CD14-positive monocyte (primary cell): Measurements from ENCODE around the gene SH2B2. TPM values are rescaled to one million over a fixed set of nuclear protein-coding genes. Genes with fewer than 3 reads are reported as not detected.

ENCODE experiments used
- DNase-seq, 3 donors: peaks; one replicate each; pipeline ENCODE4 v3.0.0-alpha.2; 2011 to 2022
- H2AFZ ChIP-seq: 2 replicates; pipeline ENCODE4 v1.6.0; 2012; ENCODE audit warnings: mild to moderate bottlenecking, low read depth, low read length, inconsistent platforms; ENCODE audit not compliant: insufficient read depth, poor library complexity, severe bottlenecking
- H3K27ac ChIP-seq, 2 donors: 1 replicate in 1 of 2; 2 replicates in 1 of 2; pipeline ENCODE4 v1.5.1; 2012 to 2013; ENCODE audit warnings: low read length in 2 of 2, control low read depth in 1 of 2, inconsistent platforms in 1 of 2, low read depth in 1 of 2, mild to moderate bottlenecking in 1 of 2
- H3K27me3 ChIP-seq, 2 donors: one replicate each; pipeline versions ENCODE4 v1.6.0 to v1.6.1; 2011 to 2013; ENCODE audit warnings: low read length in 2 of 2; ENCODE audit not compliant: control insufficient read depth in 2 of 2, insufficient read depth in 2 of 2
- H3K36me3 ChIP-seq, 2 donors: replicated peaks in 1 of 2; 1 replicate in 1 of 2; 2 replicates in 1 of 2; pipeline versions ENCODE4 v1.5.1 to v1.6.1; 2012 to 2013; ENCODE audit warnings: low read length in 2 of 2, control low read depth in 1 of 2, inconsistent platforms in 1 of 2, mild to moderate bottlenecking in 1 of 2; ENCODE audit not compliant: insufficient read depth in 2 of 2, control insufficient read depth in 1 of 2
- H3K4me1 ChIP-seq, 2 donors: 1 replicate in 1 of 2; 2 replicates in 1 of 2; pipeline versions ENCODE4 v1.5.1 to v1.6.1; 2012 to 2013; ENCODE audit warnings: low read length in 2 of 2, control low read depth in 1 of 2, inconsistent platforms in 1 of 2, mild to moderate bottlenecking in 1 of 2, moderate library complexity in 1 of 2; ENCODE audit not compliant: insufficient read depth in 2 of 2, control insufficient read depth in 1 of 2
- H3K4me2 ChIP-seq: replicated peaks from 2 replicates; pipeline ENCODE3; 2012; ENCODE audit warnings: low read length, moderate library complexity, mild to moderate bottlenecking; ENCODE audit not compliant: poor library complexity, severe bottlenecking; ENCODE audit errors: extremely low read depth
- H3K4me3 ChIP-seq, 3 experiments: fragments of 200-600 bp in 1 of 3; sonication (generic) in 1 of 3; replicated peaks in 1 of 3; 1 replicate in 2 of 3; 2 replicates in 1 of 3; pipeline ENCODE4 v1.5.1; 2011 to 2013; ENCODE audit warnings: low read length in 3 of 3, mild to moderate bottlenecking in 3 of 3, control low read depth in 2 of 3, low read depth in 2 of 3, inconsistent platforms in 1 of 3, moderate library complexity in 1 of 3
- H3K79me2 ChIP-seq: 2 replicates; pipeline ENCODE4 v1.6.0; 2012; ENCODE audit warnings: mild to moderate bottlenecking, control low read depth, inconsistent platforms, low read length, moderate library complexity; ENCODE audit not compliant: insufficient read depth
- H3K9ac ChIP-seq: 2 replicates; pipeline ENCODE4 v1.6.0; 2017; ENCODE audit warnings: low read length, mild to moderate bottlenecking; ENCODE audit not compliant: insufficient read depth, poor library complexity, severe bottlenecking
- H3K9me3 ChIP-seq, 2 donors: replicated peaks in 1 of 2; 1 replicate in 1 of 2; 2 replicates in 1 of 2; pipeline versions ENCODE4 v1.5.1 to v1.6.1; 2012 to 2013; ENCODE audit warnings: low read length in 2 of 2, control low read depth in 1 of 2; ENCODE audit not compliant: control insufficient read depth in 1 of 2, insufficient read depth in 1 of 2
- H4K20me1 ChIP-seq: 2 replicates; pipeline ENCODE4 v1.6.0; 2012; ENCODE audit warnings: mild to moderate bottlenecking, low read length, control low read depth, moderate library complexity; ENCODE audit not compliant: insufficient read depth
- H3K27ac Mint-ChIP-seq, 7 donors: one replicate each; pipeline ENCODE4 v1.8.0; 2020; ENCODE audit warnings: mild to moderate bottlenecking in 7 of 7, mixed read lengths in 7 of 7, moderate library complexity in 6 of 7, inconsistent platforms in 2 of 7
- H3K27me3 Mint-ChIP-seq, 3 donors: one replicate each; pipeline ENCODE4 v1.8.0; 2021 to 2022; ENCODE audit warnings: low read depth in 3 of 3, mild to moderate bottlenecking in 3 of 3, mixed read lengths in 3 of 3, moderate library complexity in 3 of 3, inconsistent platforms in 1 of 3
- H3K36me3 Mint-ChIP-seq, 2 donors: one replicate each; pipeline ENCODE4 v1.8.0; 2020; ENCODE audit warnings: mixed read lengths in 2 of 2, inconsistent platforms in 1 of 2, mild to moderate bottlenecking in 1 of 2
- H3K4me1 Mint-ChIP-seq: one replicate; pipeline ENCODE4 v1.8.0; 2020; ENCODE audit warnings: mild to moderate bottlenecking, mixed read lengths
- H3K4me3 Mint-ChIP-seq, 2 donors: one replicate each; pipeline ENCODE4 v1.8.0; 2020; ENCODE audit warnings: mild to moderate bottlenecking in 2 of 2, mixed read lengths in 2 of 2, moderate library complexity in 1 of 2
- H3K9me3 Mint-ChIP-seq, 7 donors: one replicate each; pipeline ENCODE4 v1.8.0; 2020 to 2022; ENCODE audit warnings: mixed read lengths in 7 of 7, mild to moderate bottlenecking in 6 of 7, moderate library complexity in 6 of 7, inconsistent platforms in 2 of 7
- whole genome bisulfite sequencing: methylation state at CpG from one replicate; pipeline ENCODE4 v1.1.5; 2013; ENCODE audit warnings: missing lambda C conversion rate; ENCODE audit not compliant: insufficient coverage; 5-methylcytosine and 5-hydroxymethylcytosine counted together
- intact Hi-C, 2 donors: fragments of 100-400 bp; cut with micrococcal nuclease; formaldehyde crosslinking; loops; one replicate each; pipeline versions ENCODE4 v1.15.0 to v1.15.1; 2023
- polyA plus RNA-seq, 3 donors: library from polyadenylated mRNA; depleted of rRNA in 1 of 3; unstranded in 2 of 3; stranded (reverse) in 1 of 3; fragments of 300-500 nt in 2 of 3; fragments of >200 nt in 1 of 3; fragmentation: Illumina TruSeq in 2 of 3; gene quantifications; 1 replicate in 2 of 3; 2 replicates in 1 of 3; pipeline ENCODE4 v1.2.3, GENCODE V29; 2012 to 2021
- TF ChIP-seq, protein P1 (sequence below): fragments of 200-600 bp; IDR thresholded peaks from one replicate; pipeline ENCODE4 v1.8.0; 2022; ENCODE audit warnings: antibody characterized with exemption, mild to moderate bottlenecking

Gene SH2B2
- polyA plus RNA-seq, 3 donors = 3.8 to 26.3 (median 4.7) TPM

DNA sequence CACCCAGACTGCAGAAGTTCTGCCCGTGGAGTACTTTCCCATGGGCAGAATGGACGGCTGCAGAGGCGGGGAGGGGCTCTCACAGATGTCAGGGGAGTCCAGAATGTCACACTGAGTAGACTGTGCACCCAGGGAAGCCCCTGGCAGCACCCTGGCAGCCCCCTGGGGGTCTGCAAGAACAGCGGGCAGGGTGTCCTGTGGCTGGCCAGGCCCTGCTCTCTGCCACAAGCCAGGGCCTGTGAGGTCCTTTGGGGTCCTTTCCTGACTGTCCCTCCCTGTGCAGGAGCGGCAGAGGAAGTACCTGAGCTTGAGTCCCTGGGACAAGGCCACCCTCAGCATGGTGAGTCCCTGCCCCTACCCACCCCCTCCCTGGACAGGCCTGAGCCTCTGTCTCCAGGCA lies 6.1 kb upstream of the SH2B2 start:
- H3K4me2 ChIP-seq = no peak overlapping the region
- H3K9ac ChIP-seq = no peak overlapping the region
- peaks cover 0 to 12% (median 2%) of the 10 kb centered on the region in 3 donors for H3K27me3 Mint-ChIP-seq
- no peaks in the 10 kb centered on the region for H3K9me3 Mint-ChIP-seq
- no peak overlapping the region for H3K4me3 ChIP-seq
- no peaks in the 10 kb centered on the region for H3K27me3 ChIP-seq
- H3K27ac ChIP-seq = no peak overlapping the region
- intact Hi-C loops = loop anchor here (10.0 kb wide), 2 partner anchors 174 to 184 kb away; partner anchors contain the start of genes ALKBH4 (in 1 of the 2) and LRWD1 (in 1 of the 2)
- H3K4me1 Mint-ChIP-seq = peaks cover 25% of the 10 kb centered on the region
- no peak overlapping the region for H3K4me3 Mint-ChIP-seq
- TF ChIP-seq, protein P1, sequence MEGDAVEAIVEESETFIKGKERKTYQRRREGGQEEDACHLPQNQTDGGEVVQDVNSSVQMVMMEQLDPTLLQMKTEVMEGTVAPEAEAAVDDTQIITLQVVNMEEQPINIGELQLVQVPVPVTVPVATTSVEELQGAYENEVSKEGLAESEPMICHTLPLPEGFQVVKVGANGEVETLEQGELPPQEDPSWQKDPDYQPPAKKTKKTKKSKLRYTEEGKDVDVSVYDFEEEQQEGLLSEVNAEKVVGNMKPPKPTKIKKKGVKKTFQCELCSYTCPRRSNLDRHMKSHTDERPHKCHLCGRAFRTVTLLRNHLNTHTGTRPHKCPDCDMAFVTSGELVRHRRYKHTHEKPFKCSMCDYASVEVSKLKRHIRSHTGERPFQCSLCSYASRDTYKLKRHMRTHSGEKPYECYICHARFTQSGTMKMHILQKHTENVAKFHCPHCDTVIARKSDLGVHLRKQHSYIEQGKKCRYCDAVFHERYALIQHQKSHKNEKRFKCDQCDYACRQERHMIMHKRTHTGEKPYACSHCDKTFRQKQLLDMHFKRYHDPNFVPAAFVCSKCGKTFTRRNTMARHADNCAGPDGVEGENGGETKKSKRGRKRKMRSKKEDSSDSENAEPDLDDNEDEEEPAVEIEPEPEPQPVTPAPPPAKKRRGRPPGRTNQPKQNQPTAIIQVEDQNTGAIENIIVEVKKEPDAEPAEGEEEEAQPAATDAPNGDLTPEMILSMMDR = no peak
- H4K20me1 ChIP-seq = peaks cover 5% of the 10 kb centered on the region
- H2AFZ ChIP-seq = no peak overlapping the region
- H3K9me3 ChIP-seq = no peaks in the 10 kb centered on the region
- H3K4me1 ChIP-seq = peaks cover 22 to 29% of the 10 kb centered on the region in 2 donors
- H3K27ac Mint-ChIP-seq = no peak overlapping the region
- no peaks in the 10 kb centered on the region for H3K36me3 Mint-ChIP-seq
- peaks cover 6% of the 10 kb centered on the region for H3K79me2 ChIP-seq
- no peaks in the 10 kb centered on the region for H3K36me3 ChIP-seq
- WGBS = 98% methylated on average over 4 of the region's 5 CpGs
- DNase-seq = no peak

DNA sequence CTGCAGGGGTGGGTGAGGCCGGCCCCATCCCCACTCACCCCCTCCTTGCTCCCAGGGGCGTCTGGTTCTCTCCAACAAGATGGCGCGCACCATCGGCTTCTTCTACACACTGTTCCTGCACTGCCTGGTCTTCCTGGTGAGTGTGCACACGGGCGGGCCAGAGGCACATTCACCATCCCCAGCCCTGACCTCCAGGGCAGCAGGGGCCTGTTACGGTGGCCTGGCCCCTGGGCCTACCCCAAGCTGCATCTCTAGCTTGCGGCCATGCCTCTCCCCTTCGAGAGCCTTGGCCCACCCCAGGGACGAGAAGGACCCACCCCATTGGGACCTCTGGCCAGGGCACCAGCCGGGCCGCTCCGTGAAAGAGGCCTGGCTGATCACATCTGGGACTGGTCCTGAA lies 4.9 kb upstream of the SH2B2 start:
- intact Hi-C loops = loop anchor here (10.0 kb wide), 2 partner anchors 173 to 183 kb away; partner anchors contain the start of genes ALKBH4 (in 1 of the 2) and LRWD1 (in 1 of the 2)
- no peak overlapping the region for H3K27ac Mint-ChIP-seq

More for the DNA sequence above, 4.9 kb upstream of the SH2B2 start:
- Histone ChIP-seq H3K4me2 (no peak overlapping the region), H2AFZ (no peak overlapping the region), H3K9ac (no peak overlapping the region), H3K27me3 (no peaks in the 10 kb centered on the region), H3K79me2 (peaks cover 15% of the 10 kb centered on the region), H3K4me1 (peaks cover 28 to 35% of the 10 kb centered on the region in 2 donors), H3K4me3 (no peak overlapping the region), H3K36me3 (no peaks in the 10 kb centered on the region), H3K9me3 (no peaks in the 10 kb centered on the region), H4K20me1 (peaks cover 11% of the 10 kb centered on the region), H3K27ac (no peak overlapping the region)
- WGBS = 95% methylated on average over 11 of the region's 14 CpGs
- Mint-ChIP-seq H3K27me3 (peaks cover 0 to 12% (median 2%) of the 10 kb centered on the region in 3 donors), H3K36me3 (no peaks in the 10 kb centered on the region), H3K9me3 (no peaks in the 10 kb centered on the region), H3K4me1 (peaks cover 25% of the 10 kb centered on the region), H3K4me3 (no peak overlapping the region)
- TF ChIP-seq, protein P1 = no peak
- no peak for DNase-seq
